ENCODE results near the gene EBF3. TPM values are rescaled to one million over a fixed set of nuclear protein-coding genes. Genes with fewer than 3 reads are reported as not detected.

EBF3 gene
- total RNA-seq, 1 experiment from 2014 or later: 0.22 TPM

DNA sequence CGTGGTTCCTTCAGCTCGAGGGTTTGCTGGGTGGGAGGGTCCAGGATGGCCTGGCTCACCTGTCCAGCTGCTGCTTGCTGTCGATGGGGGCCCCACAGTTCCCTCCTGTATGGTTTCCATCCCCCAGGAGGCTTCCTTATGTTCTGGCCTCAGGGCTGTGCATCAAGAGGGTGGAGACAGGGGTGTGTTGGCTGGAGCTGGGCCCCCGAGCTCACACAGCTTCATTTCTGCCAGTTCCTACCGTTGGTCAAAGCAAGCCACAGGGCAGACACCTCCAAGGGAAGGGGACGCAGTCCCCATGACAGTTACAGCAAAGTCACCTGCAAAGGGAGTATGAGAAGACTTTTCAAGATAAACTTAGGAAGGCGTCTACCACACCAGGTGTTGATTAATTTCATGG lies 156.9 kb downstream of the EBF3 start:
- H3K27me3 Mint-ChIP-seq (ENCODE audit: low read depth): peaks cover 11% of the 10 kb centered on the region
- no peaks in the 10 kb centered on the region for H3K23me2 ChIP-seq (ENCODE audit: insufficient read length, low read depth, low read length, poor library complexity, severe bottlenecking)

More for the DNA sequence above, 156.9 kb downstream of the EBF3 start:
- WGBS (ENCODE audit: extremely low coverage, insufficient read length, low lambda C conversion rate): no CpG with 5 or more reads among the region's 7 CpGs
- peaks cover 23 to 37% of the 10 kb centered on the region in 2 experiments for H3K9me3 Mint-ChIP-seq
- Histone ChIP-seq H3T11ph (ENCODE audit: low read length) (no peak overlapping the region), H3K27me3 (ENCODE audit: insufficient read depth, low read length) (no peaks in the 10 kb centered on the region), H2BK5ac (ENCODE audit: insufficient read length, low read length) (no peak overlapping the region), H2AK5ac (ENCODE audit: insufficient read length, low read length) (no peak overlapping the region), H3K23ac (ENCODE audit: insufficient read length, low read depth, low read length) (no peak overlapping the region), H2BK15ac (ENCODE audit: low read depth, low read length) (no peak overlapping the region), H3K4me1 (ENCODE audit: insufficient read depth, low read length) (no peaks in the 10 kb centered on the region), H4K5ac (ENCODE audit: insufficient read length, low read depth, low read length) (no peak overlapping the region), H4K20me1 (ENCODE audit: control insufficient read depth, insufficient read depth, insufficient read length) (no peaks in the 10 kb centered on the region), H2BK12ac (ENCODE audit: insufficient read length, low read depth, low read length) (no peak overlapping the region), H3K79me2 (ENCODE audit: insufficient read depth, low read length) (no peaks in the 10 kb centered on the region), H2BK120ac (ENCODE audit: low read depth, low read length, poor library complexity, severe bottlenecking) (no peak overlapping the region), H3K79me1 (ENCODE audit: insufficient read depth, low read depth, low read length, poor library complexity, severe bottlenecking) (no peaks in the 10 kb centered on the region), H4K91ac (ENCODE audit: insufficient read length, low read depth, low read length) (no peak overlapping the region), H2BK20ac (ENCODE audit: low read depth, low read length, poor library complexity, severe bottlenecking) (no peak overlapping the region), H3K18ac (ENCODE audit: insufficient read length, low read depth, low read length) (no peak overlapping the region), H2AFZ (ENCODE audit: low read length) (no peak overlapping the region), H3K4ac (ENCODE audit: low read depth, low read length) (no peak overlapping the region), H3K14ac (ENCODE audit: insufficient read depth, low read length) (no peak overlapping the region), H3K56ac (ENCODE audit: insufficient read length, low read depth, low read length) (no peak overlapping the region), H3K4me2 (ENCODE audit: insufficient read depth, insufficient read length, low read length) (no peak overlapping the region), H3K27ac (ENCODE audit: insufficient read length, low read depth, low read length) (no peak overlapping the region), H4K8ac (replicated peaks; ENCODE audit: insufficient read length, low read depth, low read length) (no peak overlapping the region), H3K9me3 (ENCODE audit: control insufficient read depth, low read depth, low read length) (peaks cover 5% of the 10 kb centered on the region), H3K9ac (ENCODE audit: extremely low read depth, insufficient read length, low read length) (no peak overlapping the region)
- no peak overlapping the region for H3K4me3 Mint-ChIP-seq
- no peak for DNase-seq
- no peak overlapping the region for H3K27ac Mint-ChIP-seq
- H3K36me3 Mint-ChIP-seq (ENCODE audit: insufficient read depth in 1 of 3, low read depth in 3 of 3): peaks cover 4 to 25% (median 7%) of the 10 kb centered on the region in 3 experiments; a peak in 6 of 7 replicates
- no peaks in the 10 kb centered on the region for H3K4me1 Mint-ChIP-seq
- no peak for TF ChIP-seq CTCF (conservative IDR thresholded peaks at IDR 0.05)
